Inferior parietal cortex (tissue), 1 donor: Measurements from ENCODE around the gene BCOR.

Source experiments
- DNase-seq: peaks from one replicate; pipeline ENCODE4 v3.0.0-alpha.2; 2016; ENCODE audit errors: extremely low spot score

Gene BCOR

GRCh38 chrX:40097504-40098263, at the start of gene BCOR:
BCOR (minus strand) TSS chrX:40097958; CDS start chrX:40077929, 20,029 bp downstream.
- DNase-seq, result no peak

- DNase-seq, result no peak
Measured at GRCh38 chrX:40147126-40147952, 49.6 kb upstream of the BCOR start.

- no peak for DNase-seq
Measured at GRCh38 chrX:40146262-40147125, 48.7 kb upstream of the BCOR start.

GRCh38 chrX:40145923-40146261, 48.1 kb upstream of the BCOR start:
- no peak for DNase-seq

- DNase-seq, result no peak
Measured at GRCh38 chrX:40145001-40145922, 47.5 kb upstream of the BCOR start.

GRCh38 chrX:40144576-40144975, 46.8 kb upstream of the BCOR start:
- DNase-seq, result no peak

GRCh38 chrX:40143987-40144386, 46.2 kb upstream of the BCOR start:
- DNase-seq, result no peak

- DNase-seq, result no peak
Measured at GRCh38 chrX:40143001-40143400, 45.2 kb upstream of the BCOR start.

- no peak for DNase-seq
Measured at GRCh38 chrX:40142417-40142816, 44.7 kb upstream of the BCOR start.

GRCh38 chrX:40140706-40141499, 43.1 kb upstream of the BCOR start:
- no peak for DNase-seq

- DNase-seq, result no peak
Measured at GRCh38 chrX:40132751-40133150, 35.0 kb upstream of the BCOR start.

- DNase-seq, result no peak
Measured at GRCh38 chrX:40131654-40132337, 34.0 kb upstream of the BCOR start.

- no peak for DNase-seq
Measured at GRCh38 chrX:40130207-40130606, 32.4 kb upstream of the BCOR start.

- DNase-seq, result no peak
Measured at GRCh38 chrX:40127052-40127451, 29.3 kb upstream of the BCOR start.

GRCh38 chrX:40122487-40122886, 24.7 kb upstream of the BCOR start:
- no peak for DNase-seq

- no peak for DNase-seq
Measured at GRCh38 chrX:40121618-40122017, 23.9 kb upstream of the BCOR start.

GRCh38 chrX:40120838-40121580, 23.3 kb upstream of the BCOR start:
- no peak for DNase-seq

- no peak for DNase-seq
Measured at GRCh38 chrX:40117715-40118285, 20.0 kb upstream of the BCOR start.

- no peak for DNase-seq
Measured at GRCh38 chrX:40116925-40117324, 19.2 kb upstream of the BCOR start.
